IPS-15b (cell line): Measurements from ENCODE around the gene ATPAF2.

Experiments used
- H3K27me3 ChIP-seq: one replicate; pipeline ENCODE4 v1.6.1; 2013; ENCODE audit warnings: low read length; ENCODE audit not compliant: control insufficient read depth, insufficient read depth
- H3K36me3 ChIP-seq: one replicate; pipeline ENCODE4 v1.6.1; 2013; ENCODE audit warnings: low read length; ENCODE audit not compliant: control insufficient read depth, insufficient read depth
- H3K4me1 ChIP-seq: one replicate; pipeline ENCODE4 v1.6.1; 2013; ENCODE audit warnings: mild to moderate bottlenecking, low read length; ENCODE audit not compliant: control insufficient read depth, insufficient read depth
- H3K4me3 ChIP-seq: one replicate; pipeline ENCODE4 v1.5.1; 2013; ENCODE audit warnings: low read depth, low read length
- H3K9ac ChIP-seq: one replicate; pipeline ENCODE4 v1.6.1; 2013; ENCODE audit warnings: low read depth, mild to moderate bottlenecking, low read length
- H3K9me3 ChIP-seq: one replicate; pipeline ENCODE4 v1.6.1; 2013; ENCODE audit warnings: mild to moderate bottlenecking, low read length; ENCODE audit not compliant: control insufficient read depth, insufficient read depth

The ATPAF2 gene

DNA sequence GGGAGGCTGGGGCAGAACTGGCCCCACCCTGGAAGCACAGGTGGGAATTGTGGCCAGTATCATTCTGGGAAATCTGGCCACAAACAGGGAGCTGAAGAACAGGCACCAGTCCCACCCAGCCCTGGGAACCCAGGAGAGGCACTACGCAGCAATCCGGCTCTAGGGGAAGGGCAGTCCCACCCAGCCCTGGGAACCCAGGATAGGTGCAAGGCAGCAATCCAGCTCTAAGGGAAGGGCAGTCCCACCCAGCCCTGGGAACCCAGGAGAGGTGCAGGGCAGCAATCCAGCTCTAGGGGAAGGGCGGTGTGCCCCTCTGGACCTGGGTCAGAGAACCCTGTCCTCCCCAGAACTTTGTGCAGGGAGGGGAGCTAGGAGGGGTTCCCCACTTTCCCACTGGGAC is 59.2 kb downstream of the ATPAF2 start:
- H3K9me3 ChIP-seq = no peaks in the 10 kb centered on the region
- no peak overlapping the region for H3K9ac ChIP-seq
- no peaks in the 10 kb centered on the region for H3K36me3 ChIP-seq
- H3K4me3 ChIP-seq = no peak overlapping the region
- H3K27me3 ChIP-seq = no peaks in the 10 kb centered on the region
- H3K4me1 ChIP-seq = no peaks in the 10 kb centered on the region

DNA sequence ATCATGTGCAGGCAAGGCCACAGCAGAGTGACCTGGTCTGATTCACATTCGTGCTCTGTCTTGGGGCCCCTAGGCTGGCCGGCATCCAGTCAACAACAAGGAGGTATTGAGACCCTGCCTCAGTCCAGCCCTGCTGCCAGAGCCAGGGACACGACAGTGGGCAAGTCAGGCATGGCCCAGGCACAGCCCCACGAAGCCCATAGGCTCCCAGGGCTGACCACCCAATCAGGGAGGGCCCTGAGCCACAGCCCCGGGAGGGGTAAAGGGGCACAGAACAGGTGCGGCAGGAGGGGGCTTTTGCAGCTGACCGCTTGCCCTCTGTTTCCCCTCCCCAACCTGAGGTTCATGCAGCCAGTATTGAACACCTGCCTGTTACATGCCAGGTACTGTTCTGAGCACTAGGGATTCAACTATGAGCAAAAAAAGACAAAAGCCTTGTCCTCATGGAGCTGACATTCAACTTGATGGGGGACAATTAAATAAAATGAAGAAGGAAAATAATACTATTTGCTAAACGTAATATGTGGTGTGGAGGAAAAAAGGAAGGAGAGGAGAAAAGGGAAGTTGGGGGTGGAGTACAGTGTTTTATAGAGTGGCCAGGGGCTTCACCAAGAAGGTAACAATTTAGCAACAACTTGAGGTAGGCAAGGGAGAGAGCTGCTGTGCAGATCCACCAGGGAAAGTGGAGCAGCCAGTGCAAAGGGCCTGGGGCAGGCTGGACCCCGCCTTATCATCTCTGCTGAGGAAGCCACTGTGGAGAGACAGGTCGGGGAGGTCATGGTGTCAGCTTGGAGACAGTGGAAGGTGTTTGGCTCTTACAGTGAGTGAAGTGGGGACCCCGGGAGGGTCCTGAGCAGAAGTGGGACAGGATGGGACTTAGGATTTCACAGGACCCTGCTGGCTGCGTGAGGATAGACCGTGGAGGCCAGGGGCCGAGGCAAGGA is 60.2 kb downstream of the ATPAF2 start:
- H3K36me3 ChIP-seq = no peaks in the 10 kb centered on the region
- H3K9ac ChIP-seq = no peak overlapping the region
- H3K4me1 ChIP-seq = no peaks in the 10 kb centered on the region
- no peaks in the 10 kb centered on the region for H3K27me3 ChIP-seq
- no peak overlapping the region for H3K4me3 ChIP-seq
- no peaks in the 10 kb centered on the region for H3K9me3 ChIP-seq

DNA sequence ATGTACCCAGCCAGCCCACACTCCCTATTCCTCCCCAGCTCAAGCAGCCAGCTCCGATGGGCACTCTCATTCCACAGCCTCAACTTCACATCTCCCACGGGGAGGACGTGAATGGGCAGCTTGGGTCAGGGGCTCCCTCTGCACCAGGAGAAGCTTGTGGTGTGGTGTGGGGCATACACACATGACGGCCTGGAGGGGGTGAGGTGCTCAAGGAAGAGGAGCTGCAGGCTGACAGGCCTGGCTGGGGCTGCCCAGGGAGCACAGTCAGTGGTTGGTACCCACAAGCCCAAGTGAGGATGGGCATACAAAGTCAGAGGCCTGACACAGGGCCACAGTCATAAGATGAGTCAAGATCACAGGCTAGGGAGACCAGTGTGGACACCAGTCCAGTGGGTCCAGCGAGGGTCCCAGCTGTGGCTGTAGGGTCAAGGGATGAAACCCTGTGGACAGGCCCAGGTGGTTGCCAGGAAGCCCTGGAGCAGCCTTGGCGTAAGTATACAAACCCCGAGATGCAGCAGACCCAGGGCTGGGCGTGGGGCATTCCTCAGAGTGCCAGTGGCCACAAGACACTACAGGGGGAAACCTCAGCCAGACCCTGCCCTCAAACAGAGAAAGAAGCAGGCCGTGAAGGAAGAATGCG is 61.9 kb downstream of the ATPAF2 start:
- H3K27me3 ChIP-seq = no peaks in the 10 kb centered on the region
- no peaks in the 10 kb centered on the region for H3K9me3 ChIP-seq
- no peak overlapping the region for H3K9ac ChIP-seq
- no peaks in the 10 kb centered on the region for H3K4me1 ChIP-seq
- no peak overlapping the region for H3K4me3 ChIP-seq
- H3K36me3 ChIP-seq = no peaks in the 10 kb centered on the region

DNA sequence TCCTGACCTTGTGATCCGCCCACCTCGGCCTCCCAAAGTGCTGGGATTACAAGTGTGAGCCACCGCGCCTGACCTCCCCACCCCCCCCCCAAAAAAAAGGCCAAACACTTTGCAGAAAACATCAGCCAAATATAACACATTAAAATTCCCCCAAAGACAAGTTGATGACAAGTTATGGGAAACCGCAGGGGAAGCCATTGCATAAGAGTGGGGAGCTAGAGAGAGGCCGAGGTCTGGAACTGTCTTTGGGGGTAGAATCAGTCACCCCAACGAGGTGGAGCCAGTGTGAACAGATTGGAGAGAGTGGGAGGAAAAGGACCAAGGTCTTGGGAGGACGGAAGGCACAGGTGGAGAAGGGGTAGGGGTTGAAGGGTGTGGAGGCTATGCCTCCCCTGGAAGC is 63.5 kb downstream of the ATPAF2 start:
- Histone ChIP-seq H3K9me3 (no peaks in the 10 kb centered on the region), H3K4me1 (peaks cover 2% of the 10 kb centered on the region), H3K9ac (no peak overlapping the region), H3K36me3 (no peaks in the 10 kb centered on the region), H3K27me3 (no peaks in the 10 kb centered on the region), H3K4me3 (no peak overlapping the region)

DNA sequence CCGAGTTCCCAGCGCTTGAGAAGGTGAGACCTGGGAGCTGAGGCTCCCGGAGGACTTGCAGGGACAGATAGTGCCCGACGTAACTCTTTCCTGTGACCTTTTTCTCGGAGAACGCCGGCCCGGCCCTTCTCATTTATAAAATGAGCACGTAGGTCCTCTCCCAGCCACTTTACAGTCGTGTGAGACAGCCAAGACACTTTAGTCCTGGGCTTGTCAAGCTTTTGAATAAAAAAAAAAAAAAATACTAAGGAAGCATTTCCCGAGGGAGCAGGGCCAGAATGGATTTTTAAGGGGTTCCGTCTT is 66.1 kb downstream of the ATPAF2 start:
- H3K36me3 ChIP-seq = no peaks in the 10 kb centered on the region
- no peak overlapping the region for H3K9ac ChIP-seq
- H3K27me3 ChIP-seq = no peaks in the 10 kb centered on the region
- peaks cover 2% of the 10 kb centered on the region for H3K4me1 ChIP-seq
- H3K9me3 ChIP-seq = no peaks in the 10 kb centered on the region
- H3K4me3 ChIP-seq = peak overlapping the region; percentile 84

DNA sequence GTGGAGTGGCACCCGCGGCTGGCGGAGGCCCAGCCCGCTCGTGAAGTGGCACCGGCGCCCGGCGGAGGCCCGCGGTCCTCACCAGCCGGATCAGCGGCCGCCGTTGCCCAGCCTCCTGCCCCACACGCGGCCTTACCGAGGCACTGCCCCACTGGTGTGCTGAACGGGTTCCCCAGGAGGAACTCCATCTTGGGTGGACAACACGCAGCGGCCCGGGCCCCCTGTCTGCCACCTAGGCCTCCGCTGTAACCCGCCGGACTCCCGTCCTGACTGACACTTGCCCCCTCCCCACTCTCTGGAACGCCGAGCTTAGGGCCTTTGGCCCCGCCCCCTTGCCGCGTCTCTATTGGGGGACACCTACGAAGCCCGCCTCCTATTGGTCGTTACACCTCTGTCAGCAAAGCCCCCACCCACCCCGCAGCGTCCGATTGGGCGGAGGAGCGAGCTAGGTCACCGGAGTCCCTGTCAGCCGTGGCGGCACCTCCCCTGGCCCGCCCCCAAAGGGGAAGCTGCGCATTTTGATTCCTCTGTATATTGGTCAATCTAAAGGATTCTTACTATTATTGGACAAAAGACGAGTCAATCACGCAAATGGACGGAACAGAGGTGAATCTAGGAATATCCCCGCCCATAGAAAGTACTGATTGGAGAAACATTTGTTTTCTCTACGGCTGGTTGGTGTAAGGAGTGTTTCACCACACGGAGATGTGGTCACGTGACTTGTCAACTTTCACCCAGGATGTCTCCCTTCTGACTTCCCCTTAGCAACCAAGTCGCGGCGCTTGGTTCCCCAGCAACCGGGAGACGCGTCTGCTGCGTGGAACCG is 66.6 kb downstream of the ATPAF2 start, which contains the start of the genes DRC3 and TOM1L2:
Gene DRC3 (plus strand): TSS at position 737 of the 826 bp plus-strand sequence. CDS start 4,737 bp downstream, outside the sequence.
Gene TOM1L2 (minus strand): TSS at position 275 of the 826 bp plus-strand sequence. CDS start 87 bp downstream, at position 188.
- Histone ChIP-seq H3K9me3 (no peaks in the 10 kb centered on the region), H3K36me3 (no peaks in the 10 kb centered on the region), H3K9ac (no peak within 1 kb of the TSS), H3K27me3 (no peaks in the 10 kb centered on the region), H3K4me3 (peak within 1 kb of the TSS; percentile 84), H3K4me1 (peaks cover 2% of the 10 kb centered on the region)

DNA sequence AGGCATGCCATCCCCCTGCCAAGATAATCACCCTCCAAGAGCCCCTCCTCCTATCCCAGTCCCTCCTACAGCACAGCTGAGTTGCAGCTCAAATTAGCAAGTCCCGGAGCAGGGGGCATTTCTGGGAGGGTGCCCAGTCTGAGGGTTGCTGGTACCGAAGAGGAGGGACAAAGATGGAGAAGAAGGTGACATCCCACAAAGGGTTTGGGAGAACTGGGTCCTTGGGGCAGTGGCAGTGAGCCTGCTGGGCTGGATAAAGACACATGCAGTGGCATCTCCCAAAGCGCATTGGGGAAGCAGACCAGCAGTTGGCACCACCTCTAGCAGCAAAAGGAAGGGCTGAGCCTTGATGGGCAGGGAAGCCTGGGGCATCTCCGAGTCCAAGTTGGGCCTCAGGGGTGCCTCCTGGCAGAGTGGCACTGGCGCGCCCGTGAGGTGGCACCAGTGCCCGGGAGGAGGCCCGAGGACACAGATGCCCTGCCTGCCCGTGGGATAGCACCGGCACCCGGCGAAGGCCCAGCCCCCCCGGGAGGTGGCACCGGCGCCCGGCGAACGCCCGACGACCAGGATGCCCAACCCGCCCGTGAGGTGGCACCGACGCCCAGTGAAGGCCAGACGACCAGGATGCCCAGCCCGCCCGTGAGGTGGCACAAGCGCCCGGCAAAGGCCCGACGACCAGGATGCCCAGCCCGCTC is 67.4 kb downstream of the ATPAF2 start:
- Histone ChIP-seq H3K4me3 (peak overlapping the region; percentile 64), H3K4me1 (peaks cover 2% of the 10 kb centered on the region), H3K9ac (no peak overlapping the region), H3K27me3 (no peaks in the 10 kb centered on the region), H3K36me3 (no peaks in the 10 kb centered on the region), H3K9me3 (no peaks in the 10 kb centered on the region)

DNA sequence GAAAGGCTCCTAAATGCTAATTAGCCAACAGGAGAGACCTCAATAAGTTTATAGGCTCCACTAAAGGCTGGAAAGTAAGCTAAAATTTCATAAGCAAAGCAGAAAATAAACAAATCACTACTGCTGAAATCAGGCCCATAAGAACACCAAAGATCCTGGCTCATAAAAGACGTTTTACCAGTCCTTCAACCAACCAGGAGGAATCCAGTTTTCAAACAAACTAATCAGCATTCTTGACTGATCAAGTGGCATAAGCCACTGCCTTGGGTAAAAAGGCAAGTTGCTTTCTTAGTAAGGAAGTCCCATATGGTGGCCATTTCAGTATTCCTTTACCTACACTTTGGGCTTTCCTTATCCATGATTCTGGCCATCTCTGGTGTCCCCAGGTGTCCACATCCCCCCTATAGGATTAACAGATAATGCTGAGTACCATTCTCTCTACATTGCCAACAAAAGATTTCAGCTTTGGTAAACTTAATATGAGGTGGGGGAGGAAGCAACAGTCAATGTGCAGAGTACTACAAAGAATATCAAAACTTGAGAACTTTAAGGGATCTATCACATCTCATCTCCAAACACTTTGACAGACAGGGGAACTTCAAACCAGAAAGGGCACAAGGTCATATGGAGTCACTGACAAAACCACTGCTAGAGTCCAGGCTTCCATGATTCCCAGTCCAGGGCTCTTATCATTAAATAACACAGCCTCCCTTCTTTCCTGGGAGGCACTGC is 68.1 kb downstream of the ATPAF2 start:
- no peak overlapping the region for H3K9ac ChIP-seq
- no peaks in the 10 kb centered on the region for H3K9me3 ChIP-seq
- H3K4me3 ChIP-seq = no peak overlapping the region
- H3K36me3 ChIP-seq = no peaks in the 10 kb centered on the region
- H3K27me3 ChIP-seq = no peaks in the 10 kb centered on the region
- H3K4me1 ChIP-seq = peaks cover 2% of the 10 kb centered on the region
